GM19238 (cell line): ENCODE data around the gene TIGD4.
A peak's percentile ranks its signal among the peaks of the same experiment; 100 is the strongest.

Experiments used
- DNase-seq: peaks from one replicate; pipeline ENCODE4 v3.0.0; 2011; ENCODE audit warnings: low spot score; ENCODE audit not compliant: insufficient read length

Gene TIGD4

DNA sequence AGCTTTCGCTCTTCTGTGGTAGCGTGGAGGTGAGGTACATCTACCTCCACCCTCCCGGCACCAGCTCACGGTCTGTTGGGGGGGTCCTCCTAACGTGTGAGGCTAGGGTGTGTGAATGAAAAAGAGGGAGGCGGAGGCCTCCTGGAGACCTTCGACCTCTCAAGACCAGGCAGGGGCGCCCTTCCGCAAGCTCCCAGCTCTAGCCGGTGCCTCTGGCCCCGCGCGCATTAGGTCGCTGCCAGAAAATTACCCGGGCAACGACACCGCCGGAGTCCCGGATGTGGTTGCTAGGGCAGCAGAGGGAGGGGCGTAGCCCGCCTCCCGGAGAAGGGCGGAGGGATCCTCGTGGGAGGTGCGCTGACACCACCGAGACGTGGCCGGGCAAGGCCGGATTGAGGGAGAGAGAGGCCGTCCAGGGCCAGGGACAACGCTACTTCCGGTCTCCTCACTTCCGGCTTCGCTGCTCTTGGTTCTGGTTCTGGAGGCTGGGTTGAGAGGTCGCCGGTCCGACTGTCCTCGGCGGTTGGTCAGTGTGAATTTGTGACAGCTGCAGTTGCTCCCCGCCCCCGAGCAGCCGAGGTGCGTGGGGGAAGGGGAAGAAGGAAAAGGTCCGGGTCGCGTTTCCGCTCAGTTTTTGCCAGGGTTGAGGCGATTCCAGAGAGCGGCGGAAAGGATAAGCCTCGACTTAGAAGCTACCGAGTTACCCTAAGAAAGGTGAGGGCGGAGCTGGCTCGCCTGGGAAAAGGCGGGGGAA lies at the start of gene TIGD4, which contains the start of gene ARFIP1:
Gene TIGD4, minus strand, starts transcription at position 218 of the 754 bp plus-strand sequence. CDS start 8,726 bp downstream, outside the sequence.
Gene ARFIP1, plus strand, starts transcription at position 442 of the 754 bp plus-strand sequence. CDS start 49,680 bp downstream, outside the sequence.
- peak; percentile 84 for DNase-seq

GRCh38 chr4:152828122-152828521 lies 48.6 kb upstream of the TIGD4 start:
- DNase-seq, result no peak

DNA sequence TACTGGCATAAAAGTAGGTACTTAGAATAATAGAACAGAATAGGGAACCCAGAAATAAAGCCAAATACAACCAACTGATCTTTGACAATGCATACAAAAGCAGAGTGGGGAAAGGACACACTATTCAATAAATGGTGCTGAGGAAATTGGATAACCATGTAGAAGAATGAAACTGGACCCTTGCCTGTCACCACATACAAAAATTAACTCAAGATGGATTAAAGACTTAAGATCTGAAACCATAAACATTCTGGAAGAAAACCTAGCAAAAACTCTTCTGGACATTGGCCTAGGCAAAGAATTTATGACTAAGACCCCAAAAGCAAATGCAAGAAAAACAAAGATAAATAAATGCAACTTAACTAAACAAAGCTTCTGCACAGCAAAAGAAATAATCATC lies 45.8 kb upstream of the TIGD4 start:
- no peak for DNase-seq

DNA sequence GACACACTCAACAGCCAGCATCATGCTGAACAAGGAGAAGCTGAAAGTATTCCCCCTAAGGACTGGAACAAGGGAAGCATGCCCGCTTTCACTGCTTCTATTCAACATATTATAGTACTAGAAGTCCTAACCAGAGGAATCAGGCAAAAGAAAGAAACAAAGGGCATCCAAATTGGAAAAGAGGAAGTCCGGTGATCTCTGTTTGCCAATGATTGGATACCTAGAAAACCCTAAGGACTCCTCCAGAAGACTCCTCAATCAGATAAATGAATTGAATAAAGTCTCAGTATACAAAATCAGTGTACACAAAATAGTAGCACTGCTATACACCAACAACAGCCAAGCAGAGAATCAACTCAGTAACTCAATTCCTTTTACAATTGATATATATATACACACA lies 45.0 kb upstream of the TIGD4 start:
- no peak for DNase-seq

GRCh38 chr4:152822323-152822722 lies 42.8 kb upstream of the TIGD4 start:
- no peak for DNase-seq

GRCh38 chr4:152820073-152820472 lies 40.5 kb upstream of the TIGD4 start:
- DNase-seq, result no peak

DNA sequence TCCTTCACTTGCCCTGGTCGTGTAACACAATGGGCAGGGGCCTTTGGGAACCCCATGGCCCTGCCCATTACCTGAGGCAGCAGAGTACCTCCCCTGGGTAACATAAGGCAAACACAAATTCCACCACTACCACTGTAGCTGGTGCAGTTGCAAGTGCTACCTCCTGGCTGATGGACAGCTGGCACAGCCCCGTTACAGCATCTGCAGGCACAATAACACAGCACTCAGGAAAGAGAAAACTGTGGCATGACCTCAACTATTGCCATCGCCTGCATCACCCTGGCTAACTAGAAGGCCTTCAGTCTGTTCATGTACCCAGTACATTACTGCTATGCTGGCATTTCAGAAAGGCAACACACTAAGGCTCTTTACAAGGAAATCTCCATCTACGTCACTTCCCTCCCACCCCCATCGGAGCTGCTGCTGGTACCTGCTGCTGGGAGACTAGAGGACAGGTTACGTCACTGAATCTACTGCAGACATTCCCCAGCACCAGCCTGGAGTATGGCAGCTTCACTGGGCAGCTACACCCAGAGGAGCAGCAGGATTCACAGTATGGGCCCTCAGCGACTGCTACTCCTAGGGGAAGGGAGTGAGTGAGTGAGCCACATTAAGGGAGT lies 39.6 kb upstream of the TIGD4 start:
- DNase-seq, result no peak

DNA sequence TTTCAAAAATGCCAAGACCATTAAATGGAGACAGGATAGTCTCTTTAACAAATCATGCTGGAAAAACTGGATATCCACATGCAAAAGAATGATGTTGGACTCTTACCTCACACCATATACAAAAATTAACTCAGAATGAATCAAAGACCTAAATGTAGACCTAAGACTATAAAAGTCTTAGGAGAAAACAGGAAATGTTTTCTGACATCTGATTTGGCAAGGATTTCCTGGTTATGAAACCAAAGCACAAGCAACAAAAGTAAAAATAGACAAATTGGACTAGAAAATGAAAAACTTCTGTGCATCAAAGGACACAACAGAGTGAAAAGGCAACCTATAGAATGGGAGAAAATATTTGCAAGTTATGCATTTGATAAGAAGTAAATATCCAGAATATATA lies 37.8 kb upstream of the TIGD4 start:
- DNase-seq, result no peak

- DNase-seq, result no peak
Observed at GRCh38 chr4:152815078-152815477, 35.5 kb upstream of the TIGD4 start.

DNA sequence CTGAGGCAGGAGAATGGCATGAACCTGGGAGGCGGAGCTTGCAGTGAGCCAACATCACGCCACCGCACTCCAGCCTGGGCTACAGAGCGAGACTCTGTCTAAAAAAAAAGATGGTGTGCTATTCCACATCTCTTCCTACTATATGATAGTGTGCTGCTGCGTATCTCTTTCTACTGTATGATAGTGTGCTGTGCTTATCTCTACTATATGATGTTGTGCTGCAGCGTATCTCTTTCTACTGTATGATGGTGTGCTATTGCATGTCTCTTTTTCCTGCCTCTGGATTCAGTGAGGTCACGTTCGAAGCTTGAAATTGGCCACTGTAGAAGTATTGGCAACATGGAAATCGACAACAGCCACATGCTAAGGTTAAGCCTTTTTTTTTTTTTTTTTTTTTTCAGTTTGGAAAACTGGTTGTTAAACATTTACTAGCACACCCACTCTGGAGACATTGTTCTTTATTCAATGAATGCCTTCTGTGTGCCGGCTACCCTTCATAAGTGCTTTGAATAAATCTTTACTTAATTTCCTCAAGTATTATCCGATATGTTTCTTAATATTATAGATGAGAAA lies 31.3 kb upstream of the TIGD4 start:
- DNase-seq, result no peak

DNA sequence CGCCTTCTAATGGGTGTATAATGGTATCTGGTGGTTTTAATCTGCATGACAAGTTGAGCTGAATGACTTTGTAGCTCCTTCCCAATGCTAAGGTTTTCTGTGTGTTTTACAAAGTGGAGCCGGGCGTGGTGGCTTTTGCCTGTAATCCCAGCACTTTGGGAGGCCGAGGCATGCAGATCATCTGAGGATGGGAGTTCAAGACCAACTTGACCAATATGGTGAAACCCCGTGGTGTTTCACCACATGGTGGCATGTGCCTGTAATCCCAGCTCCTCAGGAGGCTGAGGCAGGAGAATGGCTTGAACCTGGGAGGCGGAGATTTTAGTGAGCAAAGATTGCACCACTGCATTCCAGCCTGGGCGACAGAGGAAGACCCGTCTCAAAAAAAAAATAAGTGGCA lies 29.1 kb upstream of the TIGD4 start:
- no peak for DNase-seq

GRCh38 chr4:152807294-152807829 lies 27.8 kb upstream of the TIGD4 start:
- DNase-seq, result no peak

GRCh38 chr4:152806501-152807125 lies 27.1 kb upstream of the TIGD4 start:
- DNase-seq, result no peak

DNA sequence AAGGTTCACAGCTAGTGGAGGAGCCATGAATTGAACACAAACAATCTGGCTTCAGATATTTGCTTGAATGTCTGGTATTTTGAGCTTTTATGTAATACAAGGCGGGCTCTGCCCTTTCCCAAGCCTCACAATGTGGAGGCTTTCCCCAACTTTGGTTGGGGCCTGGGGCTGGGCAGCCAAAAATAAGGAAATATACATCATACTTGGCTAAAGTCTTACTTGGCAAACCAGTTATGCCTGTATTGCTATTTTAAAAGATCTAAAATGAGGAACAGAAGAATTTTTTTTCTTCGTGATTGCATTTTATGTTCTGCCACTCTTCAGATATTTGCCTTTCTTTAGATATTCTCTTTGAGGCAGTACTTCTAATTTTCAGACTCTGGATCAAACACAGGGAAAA lies 26.3 kb upstream of the TIGD4 start:
- no peak for DNase-seq

GRCh38 chr4:152805071-152805650 lies 25.6 kb upstream of the TIGD4 start:
- no peak for DNase-seq

DNA sequence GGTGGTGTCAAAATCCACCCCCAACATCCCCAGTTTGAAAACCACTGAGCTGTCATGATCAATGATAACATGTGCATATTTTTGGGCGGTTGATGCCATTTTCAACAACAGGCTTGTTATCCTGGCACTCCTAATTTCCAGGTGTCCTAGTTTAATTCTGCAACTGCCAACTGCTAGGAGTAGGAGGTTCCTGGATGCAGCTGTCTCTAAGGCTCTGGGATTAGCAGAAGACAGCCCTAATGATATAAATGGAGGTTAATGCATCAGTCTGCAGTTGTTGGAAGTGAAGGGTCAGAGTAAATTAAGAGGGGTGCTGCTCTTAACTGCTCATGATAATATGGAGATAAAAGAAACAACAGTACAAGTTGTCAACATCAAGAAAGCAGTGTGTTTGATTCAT lies 24.0 kb upstream of the TIGD4 start:
- no peak for DNase-seq

DNA sequence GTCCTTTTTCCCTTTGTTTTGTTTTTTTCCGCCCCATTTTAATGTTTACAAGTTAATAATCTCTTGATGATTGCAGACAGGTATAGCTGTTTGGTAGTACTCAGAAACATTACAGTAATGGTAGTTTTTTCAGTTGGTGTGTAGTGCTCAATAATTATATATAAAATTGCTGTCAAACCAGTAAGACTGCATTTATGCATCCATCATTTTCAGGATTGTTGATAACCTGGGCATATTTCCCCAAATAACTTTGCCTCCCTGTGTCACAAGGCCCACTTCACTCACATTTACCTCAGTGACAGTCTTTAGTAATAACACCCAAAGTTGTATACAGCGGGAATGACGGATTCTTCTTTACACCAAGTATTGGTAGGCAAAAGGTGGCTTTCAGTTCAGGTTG lies 16.4 kb upstream of the TIGD4 start:
- no peak for DNase-seq

GRCh38 chr4:152786627-152787026 lies 7.1 kb upstream of the TIGD4 start:
- DNase-seq, result no peak

DNA sequence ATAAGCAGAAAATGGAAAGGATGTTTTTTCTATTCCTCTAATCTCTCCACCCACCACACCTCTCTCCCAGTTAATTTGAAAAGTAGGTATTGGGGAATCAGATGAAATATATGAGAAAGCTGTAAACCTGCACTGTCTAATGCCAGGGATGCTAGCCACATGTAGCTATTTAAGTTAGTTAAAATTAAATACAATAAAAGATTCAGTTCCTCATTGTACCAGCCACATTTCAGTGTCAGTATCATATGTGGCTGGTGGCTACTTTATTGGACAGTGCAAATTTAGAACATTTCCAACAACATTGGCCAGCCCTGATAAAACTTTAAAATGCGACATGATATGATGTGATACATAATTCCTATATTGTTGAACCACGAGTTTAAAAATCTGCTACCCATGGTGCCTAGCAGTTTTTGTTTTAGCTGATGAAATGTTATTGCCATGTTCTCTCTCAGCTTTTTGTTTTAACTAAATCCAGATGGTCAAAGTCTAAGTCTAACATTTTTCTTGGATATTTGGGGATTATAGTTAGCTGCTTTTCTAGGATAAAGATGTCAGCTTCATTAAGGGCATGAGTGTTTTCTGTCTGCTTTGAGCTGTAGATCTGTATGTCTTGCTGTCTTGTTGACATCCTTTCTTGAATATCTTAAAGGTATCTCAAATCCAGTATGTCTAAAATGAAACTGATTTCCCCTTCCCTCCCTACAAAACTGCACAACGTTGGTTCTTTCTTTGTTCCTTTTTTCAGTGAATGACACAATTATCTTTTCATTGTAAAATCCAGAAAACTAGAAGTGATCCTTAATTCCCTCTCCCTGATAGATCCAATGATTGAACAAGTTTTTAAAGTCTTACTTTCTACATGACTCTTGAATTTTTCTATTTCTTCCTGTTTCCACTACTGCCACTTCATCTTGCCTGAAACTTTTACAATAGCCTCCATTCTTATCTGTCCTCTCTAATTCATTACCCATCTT lies 6.4 kb upstream of the TIGD4 start:
- no peak for DNase-seq
